Measurements from ENCODE around the gene STIP1.

- TF ChIP-seq, protein P1, sequence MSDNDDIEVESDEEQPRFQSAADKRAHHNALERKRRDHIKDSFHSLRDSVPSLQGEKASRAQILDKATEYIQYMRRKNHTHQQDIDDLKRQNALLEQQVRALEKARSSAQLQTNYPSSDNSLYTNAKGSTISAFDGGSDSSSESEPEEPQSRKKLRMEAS (IDR thresholded peaks at IDR 0.05; ENCODE audit: low read depth, low read length), result no peak; the same call in 1 of the 2 replicates
- TF ChIP-seq, protein P2, sequence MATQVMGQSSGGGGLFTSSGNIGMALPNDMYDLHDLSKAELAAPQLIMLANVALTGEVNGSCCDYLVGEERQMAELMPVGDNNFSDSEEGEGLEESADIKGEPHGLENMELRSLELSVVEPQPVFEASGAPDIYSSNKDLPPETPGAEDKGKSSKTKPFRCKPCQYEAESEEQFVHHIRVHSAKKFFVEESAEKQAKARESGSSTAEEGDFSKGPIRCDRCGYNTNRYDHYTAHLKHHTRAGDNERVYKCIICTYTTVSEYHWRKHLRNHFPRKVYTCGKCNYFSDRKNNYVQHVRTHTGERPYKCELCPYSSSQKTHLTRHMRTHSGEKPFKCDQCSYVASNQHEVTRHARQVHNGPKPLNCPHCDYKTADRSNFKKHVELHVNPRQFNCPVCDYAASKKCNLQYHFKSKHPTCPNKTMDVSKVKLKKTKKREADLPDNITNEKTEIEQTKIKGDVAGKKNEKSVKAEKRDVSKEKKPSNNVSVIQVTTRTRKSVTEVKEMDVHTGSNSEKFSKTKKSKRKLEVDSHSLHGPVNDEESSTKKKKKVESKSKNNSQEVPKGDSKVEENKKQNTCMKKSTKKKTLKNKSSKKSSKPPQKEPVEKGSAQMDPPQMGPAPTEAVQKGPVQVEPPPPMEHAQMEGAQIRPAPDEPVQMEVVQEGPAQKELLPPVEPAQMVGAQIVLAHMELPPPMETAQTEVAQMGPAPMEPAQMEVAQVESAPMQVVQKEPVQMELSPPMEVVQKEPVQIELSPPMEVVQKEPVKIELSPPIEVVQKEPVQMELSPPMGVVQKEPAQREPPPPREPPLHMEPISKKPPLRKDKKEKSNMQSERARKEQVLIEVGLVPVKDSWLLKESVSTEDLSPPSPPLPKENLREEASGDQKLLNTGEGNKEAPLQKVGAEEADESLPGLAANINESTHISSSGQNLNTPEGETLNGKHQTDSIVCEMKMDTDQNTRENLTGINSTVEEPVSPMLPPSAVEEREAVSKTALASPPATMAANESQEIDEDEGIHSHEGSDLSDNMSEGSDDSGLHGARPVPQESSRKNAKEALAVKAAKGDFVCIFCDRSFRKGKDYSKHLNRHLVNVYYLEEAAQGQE (IDR thresholded peaks at IDR 0.05; ENCODE audit: low read depth, low read length), result no peak
- TF ChIP-seq, protein P3, sequence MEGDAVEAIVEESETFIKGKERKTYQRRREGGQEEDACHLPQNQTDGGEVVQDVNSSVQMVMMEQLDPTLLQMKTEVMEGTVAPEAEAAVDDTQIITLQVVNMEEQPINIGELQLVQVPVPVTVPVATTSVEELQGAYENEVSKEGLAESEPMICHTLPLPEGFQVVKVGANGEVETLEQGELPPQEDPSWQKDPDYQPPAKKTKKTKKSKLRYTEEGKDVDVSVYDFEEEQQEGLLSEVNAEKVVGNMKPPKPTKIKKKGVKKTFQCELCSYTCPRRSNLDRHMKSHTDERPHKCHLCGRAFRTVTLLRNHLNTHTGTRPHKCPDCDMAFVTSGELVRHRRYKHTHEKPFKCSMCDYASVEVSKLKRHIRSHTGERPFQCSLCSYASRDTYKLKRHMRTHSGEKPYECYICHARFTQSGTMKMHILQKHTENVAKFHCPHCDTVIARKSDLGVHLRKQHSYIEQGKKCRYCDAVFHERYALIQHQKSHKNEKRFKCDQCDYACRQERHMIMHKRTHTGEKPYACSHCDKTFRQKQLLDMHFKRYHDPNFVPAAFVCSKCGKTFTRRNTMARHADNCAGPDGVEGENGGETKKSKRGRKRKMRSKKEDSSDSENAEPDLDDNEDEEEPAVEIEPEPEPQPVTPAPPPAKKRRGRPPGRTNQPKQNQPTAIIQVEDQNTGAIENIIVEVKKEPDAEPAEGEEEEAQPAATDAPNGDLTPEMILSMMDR (IDR thresholded peaks at IDR 0.05 in 2 of 3, conservative IDR thresholded peaks at IDR 0.05 in 1 of 3; ENCODE audit: control insufficient read depth in 2 of 3, extremely low read depth in 1 of 3, insufficient read depth in 1 of 3, low read depth in 3 of 3, low read length in 3 of 3), result no peak
- TF ChIP-seq RAD21 (IDR thresholded peaks at IDR 0.05; ENCODE audit: insufficient read depth, low read depth, low read length), result no peak
- TF ChIP-seq, protein P4, sequence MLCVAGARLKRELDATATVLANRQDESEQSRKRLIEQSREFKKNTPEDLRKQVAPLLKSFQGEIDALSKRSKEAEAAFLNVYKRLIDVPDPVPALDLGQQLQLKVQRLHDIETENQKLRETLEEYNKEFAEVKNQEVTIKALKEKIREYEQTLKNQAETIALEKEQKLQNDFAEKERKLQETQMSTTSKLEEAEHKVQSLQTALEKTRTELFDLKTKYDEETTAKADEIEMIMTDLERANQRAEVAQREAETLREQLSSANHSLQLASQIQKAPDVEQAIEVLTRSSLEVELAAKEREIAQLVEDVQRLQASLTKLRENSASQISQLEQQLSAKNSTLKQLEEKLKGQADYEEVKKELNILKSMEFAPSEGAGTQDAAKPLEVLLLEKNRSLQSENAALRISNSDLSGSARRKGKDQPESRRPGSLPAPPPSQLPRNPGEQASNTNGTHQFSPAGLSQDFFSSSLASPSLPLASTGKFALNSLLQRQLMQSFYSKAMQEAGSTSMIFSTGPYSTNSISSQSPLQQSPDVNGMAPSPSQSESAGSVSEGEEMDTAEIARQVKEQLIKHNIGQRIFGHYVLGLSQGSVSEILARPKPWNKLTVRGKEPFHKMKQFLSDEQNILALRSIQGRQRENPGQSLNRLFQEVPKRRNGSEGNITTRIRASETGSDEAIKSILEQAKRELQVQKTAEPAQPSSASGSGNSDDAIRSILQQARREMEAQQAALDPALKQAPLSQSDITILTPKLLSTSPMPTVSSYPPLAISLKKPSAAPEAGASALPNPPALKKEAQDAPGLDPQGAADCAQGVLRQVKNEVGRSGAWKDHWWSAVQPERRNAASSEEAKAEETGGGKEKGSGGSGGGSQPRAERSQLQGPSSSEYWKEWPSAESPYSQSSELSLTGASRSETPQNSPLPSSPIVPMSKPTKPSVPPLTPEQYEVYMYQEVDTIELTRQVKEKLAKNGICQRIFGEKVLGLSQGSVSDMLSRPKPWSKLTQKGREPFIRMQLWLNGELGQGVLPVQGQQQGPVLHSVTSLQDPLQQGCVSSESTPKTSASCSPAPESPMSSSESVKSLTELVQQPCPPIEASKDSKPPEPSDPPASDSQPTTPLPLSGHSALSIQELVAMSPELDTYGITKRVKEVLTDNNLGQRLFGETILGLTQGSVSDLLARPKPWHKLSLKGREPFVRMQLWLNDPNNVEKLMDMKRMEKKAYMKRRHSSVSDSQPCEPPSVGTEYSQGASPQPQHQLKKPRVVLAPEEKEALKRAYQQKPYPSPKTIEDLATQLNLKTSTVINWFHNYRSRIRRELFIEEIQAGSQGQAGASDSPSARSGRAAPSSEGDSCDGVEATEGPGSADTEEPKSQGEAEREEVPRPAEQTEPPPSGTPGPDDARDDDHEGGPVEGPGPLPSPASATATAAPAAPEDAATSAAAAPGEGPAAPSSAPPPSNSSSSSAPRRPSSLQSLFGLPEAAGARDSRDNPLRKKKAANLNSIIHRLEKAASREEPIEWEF (IDR thresholded peaks at IDR 0.05; ENCODE audit: insufficient replicate concordance, low read depth, low read length), result no peak
- no peak for TF ChIP-seq TAF1 (IDR thresholded peaks at IDR 0.05; ENCODE audit: borderline replicate concordance, low read depth, low read length)
Observed at GRCh38 chr11:64208086-64208795, 22.3 kb downstream of the STIP1 start.

Measured in GM12878 (cell line).